HT-29 (cell line): Measurements from ENCODE around the gene ORAI2. TPM values are rescaled to one million over a fixed set of nuclear protein-coding genes. Genes with fewer than 3 reads are reported as not detected.
"Not testable (repeated sequence)": the region's sequence is repeated elsewhere in the genome, so short reads cannot be mapped to it uniquely, and the experiment has no call there.

Experiments
- DNase-seq: peaks from one replicate; pipeline ENCODE4 v3.0.0-alpha.2; 2015; ENCODE audit warnings: low spot score
- small RNA-seq: library from RNA; depleted of rRNA; stranded (forward); fragments of <200 nt; gene quantifications from one replicate; pipeline ENCODE3, GENCODE V24; 2014
- total RNA-seq: library from RNA; depleted of rRNA; stranded (reverse); fragments of >200 nt; shearing (Covaris generic); gene quantifications from 2 replicates; pipeline ENCODE4 v1.2.3, GENCODE V29; 2014; rRNA removed

Gene ORAI2
- total RNA-seq, 1 experiment from 2014 or later, result 39.8 TPM

- DNase-seq, result not testable (repeated sequence)
These were observed 64.9 kb downstream of the ORAI2 start for GRCh38 chr7:102498321-102498720.

DNA sequence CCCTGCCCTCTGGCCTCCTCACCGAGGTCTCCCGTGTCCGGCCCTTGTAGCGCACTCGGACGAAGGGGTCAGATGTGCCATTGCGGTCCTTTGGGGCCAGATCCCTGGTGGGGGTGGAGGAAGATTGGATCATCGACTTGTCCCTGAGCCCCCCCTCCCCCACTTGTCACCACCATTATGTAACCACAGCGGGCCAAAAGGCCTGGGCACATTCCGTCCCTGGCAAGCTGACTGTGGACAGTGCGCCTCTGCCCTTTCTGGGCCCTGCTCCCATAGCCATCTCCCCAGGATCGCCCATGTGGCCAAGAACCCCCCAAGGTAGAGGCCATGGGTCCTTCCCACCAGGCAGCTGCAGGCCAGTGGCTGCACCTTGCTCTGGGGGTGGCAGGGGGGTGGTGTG is 69.8 kb downstream of the ORAI2 start:
- DNase-seq, result not testable (repeated sequence)

- not testable (repeated sequence) for DNase-seq
These were observed 72.2 kb downstream of the ORAI2 start for GRCh38 chr7:102505298-102506185.

Small RNA genes within 50 kb of the gene (small RNA-seq; reads per million reads assigned to genes)
- not detected for gene MIR548O

Other genes starting within 250 kb of the ORAI2 start
- 2.0 TPM in 2 replicates for gene SH2B2, start 146.7 kb upstream of the ORAI2 start, total RNA-seq
- not detected in 2 replicates for gene SPDYE6, start 77.1 kb upstream of the ORAI2 start, total RNA-seq
- 34.8 and 38.8 TPM in 2 replicates for gene PRKRIP1, start 37.2 kb upstream of the ORAI2 start, total RNA-seq
- 31.5 and 36.5 TPM in 2 replicates for gene ALKBH4, start 31.3 kb downstream of the ORAI2 start, total RNA-seq
- gene LRWD1, start 31.4 kb downstream of the ORAI2 start, total RNA-seq, result 73.6 and 81.2 TPM in 2 replicates
- gene POLR2J, start 45.3 kb downstream of the ORAI2 start, total RNA-seq, result 96.9 and 101 TPM in 2 replicates
- gene RASA4B, start 84.2 kb downstream of the ORAI2 start, total RNA-seq, result 7.4 and 13.9 TPM in 2 replicates
- 11.1 and 15.2 TPM in 2 replicates for gene UPK3BL2, start 110.1 kb downstream of the ORAI2 start, total RNA-seq
- not detected in 2 replicates for gene SPDYE2, start 117.7 kb downstream of the ORAI2 start, total RNA-seq
- gene POLR2J3, start 139.0 kb downstream of the ORAI2 start, total RNA-seq, result 35.1 and 38.6 TPM in 2 replicates
- 26.0 and 43.0 TPM in 2 replicates for gene RASA4, start 183.2 kb downstream of the ORAI2 start, total RNA-seq
- gene UPK3BL1, start 209.2 kb downstream of the ORAI2 start, total RNA-seq, result 39.8 and 44.1 TPM in 2 replicates
- not detected in 2 replicates for gene SPDYE2B, start 216.7 kb downstream of the ORAI2 start, total RNA-seq
- gene POLR2J2, start 238.1 kb downstream of the ORAI2 start, total RNA-seq, result 2.8 and 4.2 TPM in 2 replicates